ENCODE data around the gene LCAT.

Gene LCAT

DNA sequence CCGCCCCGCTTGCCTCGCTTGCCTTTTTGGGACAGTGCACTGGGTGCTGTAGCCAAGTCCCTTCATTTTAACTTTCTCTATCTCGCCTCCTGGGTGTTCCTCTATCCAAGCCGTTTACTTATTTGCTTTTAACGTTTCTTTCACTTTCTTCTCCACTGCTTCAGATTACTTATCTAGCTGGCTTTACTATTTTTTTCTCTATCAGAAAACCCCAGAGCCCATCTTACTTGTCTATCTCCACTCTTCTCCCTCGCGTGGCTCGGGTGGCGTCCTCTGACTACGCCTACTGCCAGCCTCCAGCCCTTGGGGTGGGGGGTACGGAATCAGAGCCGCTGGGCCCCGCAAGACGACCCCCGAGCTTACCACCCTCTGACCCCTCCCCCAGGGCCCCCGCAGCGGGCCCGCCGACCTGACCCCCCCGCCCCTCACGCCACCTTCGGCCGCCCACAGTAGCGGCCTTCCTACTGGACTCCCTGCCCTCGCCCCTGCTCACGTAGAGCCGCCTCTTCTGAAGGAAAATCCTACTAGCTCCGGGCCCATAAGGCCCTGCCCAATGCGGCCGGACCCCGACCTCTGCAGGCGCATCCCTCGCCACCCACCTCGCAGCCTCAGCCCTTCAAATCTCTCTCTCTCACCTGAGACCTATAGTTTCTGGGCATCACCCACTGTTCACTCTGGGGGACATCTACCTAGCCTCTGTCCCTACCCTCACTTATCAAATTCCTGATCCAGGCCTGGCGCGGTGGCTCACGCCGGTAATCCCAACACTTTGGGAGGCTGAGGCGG, 25.5 kb upstream of the LCAT start:
- DNase-seq (ENCODE audit: extremely low spot score, insufficient read length, low read depth), result no peak
- FAIRE-seq, result no peak

DNA sequence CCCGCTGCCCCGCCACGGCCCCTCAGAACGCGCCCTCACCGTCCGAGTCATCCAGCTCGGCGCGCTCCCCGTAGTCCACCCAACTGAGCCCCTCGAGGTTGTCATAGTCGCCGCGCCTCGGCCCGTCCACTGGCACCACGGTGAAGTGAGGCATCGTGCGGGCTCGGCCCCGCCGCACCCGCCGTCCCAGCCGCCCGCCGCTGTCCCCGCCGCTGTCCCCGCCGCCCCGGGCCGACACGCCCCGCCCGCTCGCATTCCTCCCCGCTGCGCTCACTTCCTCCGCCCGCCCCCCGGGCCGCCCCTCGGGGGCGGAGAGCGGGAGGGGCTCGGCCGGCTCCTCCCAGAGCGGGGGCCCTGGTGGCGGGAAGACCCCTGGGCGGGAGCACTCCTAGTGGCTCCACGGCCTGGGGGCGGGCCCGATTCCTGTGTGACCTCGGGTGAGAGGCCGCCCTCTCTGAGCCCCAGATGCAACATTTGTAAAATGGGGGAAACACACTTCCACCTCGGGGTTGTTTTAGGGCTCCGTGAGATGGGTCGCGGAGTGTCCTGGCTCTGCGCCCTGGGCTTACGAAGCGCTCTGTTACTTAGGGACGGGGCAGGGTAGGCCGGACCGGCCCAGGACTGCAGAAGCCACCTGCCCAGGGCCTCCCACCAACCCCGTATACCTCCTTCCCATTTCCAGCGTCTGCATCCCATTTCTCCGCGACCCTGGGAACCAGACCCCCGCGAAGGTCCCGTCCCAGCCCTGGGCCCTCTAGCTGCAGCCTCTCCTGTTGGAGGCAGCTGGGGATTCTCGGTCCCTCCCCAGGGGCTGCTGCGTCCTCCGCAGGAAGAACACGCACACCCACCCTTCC, 24.7 kb upstream of the LCAT start, which contains the start of gene SLC12A4:
Gene SLC12A4, minus strand, starts transcription at position 238 of the 854 bp plus-strand sequence. Its CDS starts 84 bp downstream, at position 154.
- peak; percentile 93 for DNase-seq (ENCODE audit: extremely low spot score, insufficient read length, low read depth)
- FAIRE-seq, result peak; percentile 66

DNA sequence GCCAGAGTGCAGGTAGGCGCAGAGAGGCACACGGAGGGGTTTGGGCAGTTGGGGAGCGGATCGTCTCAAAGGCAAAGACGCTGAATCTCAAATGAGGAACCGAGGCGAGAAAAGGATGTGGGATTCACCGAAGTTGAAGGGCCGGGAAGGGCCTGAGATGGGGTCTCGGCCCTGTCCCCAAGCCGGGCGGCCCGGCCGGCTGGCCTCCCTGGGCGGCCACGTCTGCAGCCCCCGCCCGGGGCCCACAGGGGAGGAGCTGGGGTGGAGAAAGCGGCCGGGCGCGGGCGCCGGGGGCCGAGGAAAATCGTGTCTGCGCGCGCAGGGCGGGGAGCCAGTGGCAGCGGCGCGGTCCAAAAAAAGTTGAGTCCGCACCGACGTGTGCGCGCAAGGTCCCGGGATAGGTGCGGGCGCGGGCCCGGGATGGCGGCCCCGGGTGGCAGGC, 24.1 kb upstream of the LCAT start:
- no peak for DNase-seq (ENCODE audit: extremely low spot score, insufficient read length, low read depth)
- peak; percentile 21 for FAIRE-seq

DNA sequence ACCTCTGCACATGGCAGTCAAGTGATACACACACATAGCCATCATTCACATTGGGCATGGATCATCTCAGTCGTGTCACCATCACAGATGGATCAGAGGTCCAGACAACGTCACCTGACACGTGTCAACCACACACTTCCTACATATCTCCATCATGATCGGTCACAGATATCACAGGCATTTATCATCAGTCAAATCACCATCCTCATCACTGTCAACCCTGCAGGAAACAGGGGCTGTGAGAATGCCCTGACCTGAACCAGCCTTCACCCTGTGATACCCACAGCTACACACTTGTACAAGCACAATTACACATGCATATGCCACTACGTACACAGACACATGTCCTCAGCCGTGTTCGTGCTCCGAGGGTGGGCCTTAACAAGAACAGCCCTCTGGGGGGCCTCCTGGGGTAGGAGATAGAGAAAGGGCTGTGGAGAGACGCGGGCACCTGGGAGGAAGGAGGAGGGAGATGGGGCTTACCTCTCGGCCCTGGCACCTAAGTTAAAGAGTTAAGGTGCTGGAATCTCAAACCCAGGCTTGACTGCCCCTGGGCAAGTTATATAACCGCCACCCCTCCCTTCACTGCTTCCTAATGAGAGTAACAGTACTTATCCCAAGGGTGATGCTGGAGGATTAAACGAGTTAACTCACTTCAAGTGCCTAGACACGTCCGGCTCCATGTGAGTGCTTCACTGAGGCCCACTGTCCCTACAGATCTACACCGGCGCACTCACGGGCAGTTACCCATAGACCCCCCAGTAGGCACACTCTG, 23.4 kb upstream of the LCAT start:
- DNase-seq (ENCODE audit: extremely low spot score, insufficient read length, low read depth) (no peak), FAIRE-seq (no peak)

DNA sequence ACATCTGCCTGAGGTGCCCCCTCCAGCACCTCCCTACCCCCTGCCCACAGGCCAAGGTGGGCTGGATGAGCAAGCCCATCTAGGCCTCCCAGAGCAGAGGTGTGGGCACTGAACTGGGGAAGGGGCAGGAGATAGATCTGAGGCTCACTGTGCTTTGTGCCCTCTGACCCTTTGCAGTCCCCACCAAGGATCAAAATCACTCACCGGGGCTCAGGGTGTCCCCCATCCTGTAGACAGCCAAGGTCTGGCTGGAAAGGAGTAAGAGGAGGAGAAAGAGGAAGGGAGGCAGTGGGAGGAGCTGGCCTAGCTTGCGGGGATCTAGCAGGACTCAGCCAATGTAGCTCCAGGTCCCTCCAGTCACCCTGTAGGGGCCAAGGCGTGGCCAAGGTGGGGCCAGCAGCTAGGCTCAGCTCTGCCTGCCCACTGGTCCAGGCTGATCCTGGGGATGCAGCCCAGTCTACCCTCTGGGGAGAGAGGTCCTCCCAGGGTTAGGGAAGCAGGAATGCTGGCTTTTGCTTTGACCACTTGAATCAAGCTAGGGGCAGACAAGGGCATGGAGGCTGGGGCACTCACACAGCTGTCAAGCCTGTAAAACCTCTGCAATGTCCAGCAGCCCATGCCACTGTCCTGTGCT, 22.7 kb upstream of the LCAT start:
- DNase-seq (ENCODE audit: extremely low spot score, insufficient read length, low read depth), result no peak
- FAIRE-seq, result no peak

DNA sequence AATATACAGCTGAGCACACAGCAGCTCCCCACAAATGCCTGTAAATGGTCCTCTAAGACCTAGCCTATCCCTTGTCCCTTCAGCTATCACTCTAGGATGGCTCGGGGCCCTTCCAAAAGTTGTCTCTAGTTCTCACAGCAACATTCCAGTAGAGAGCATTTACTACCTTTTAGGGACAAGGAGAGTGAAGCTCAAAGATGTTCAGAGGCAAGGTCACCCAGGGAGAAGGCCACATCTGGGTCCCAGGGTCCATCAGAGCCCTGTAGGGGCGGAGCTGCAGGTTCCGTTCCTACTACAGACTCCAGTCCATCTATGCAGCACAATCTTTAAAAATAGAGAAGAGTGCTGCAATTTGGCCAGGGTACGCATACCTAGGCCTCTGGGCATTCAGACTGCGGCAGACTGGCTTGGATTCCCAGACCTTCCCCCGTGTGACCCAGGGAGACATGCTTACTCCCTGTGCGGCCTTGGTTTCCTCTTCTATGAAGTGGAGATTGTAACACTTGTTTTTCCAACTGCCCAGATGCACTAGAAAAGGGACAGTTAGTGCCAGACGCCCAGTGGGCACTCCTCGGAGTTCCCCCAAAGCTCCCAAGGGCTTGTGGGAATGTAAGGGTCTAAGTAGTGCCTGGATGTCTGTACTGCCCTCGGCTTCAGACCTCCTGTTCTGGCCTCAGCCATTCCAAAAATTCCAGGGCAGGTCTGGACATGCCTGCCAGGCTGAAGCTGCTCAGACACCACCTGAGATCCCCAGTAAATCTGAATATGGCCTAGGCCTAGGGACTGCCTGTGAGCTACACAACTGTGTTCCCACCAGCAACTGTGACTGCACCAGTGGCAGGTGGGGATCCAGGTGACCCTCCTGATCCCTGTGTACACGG, 22.0 kb upstream of the LCAT start:
- no peak for FAIRE-seq
- DNase-seq (ENCODE audit: extremely low spot score, insufficient read length, low read depth), result no peak

DNA sequence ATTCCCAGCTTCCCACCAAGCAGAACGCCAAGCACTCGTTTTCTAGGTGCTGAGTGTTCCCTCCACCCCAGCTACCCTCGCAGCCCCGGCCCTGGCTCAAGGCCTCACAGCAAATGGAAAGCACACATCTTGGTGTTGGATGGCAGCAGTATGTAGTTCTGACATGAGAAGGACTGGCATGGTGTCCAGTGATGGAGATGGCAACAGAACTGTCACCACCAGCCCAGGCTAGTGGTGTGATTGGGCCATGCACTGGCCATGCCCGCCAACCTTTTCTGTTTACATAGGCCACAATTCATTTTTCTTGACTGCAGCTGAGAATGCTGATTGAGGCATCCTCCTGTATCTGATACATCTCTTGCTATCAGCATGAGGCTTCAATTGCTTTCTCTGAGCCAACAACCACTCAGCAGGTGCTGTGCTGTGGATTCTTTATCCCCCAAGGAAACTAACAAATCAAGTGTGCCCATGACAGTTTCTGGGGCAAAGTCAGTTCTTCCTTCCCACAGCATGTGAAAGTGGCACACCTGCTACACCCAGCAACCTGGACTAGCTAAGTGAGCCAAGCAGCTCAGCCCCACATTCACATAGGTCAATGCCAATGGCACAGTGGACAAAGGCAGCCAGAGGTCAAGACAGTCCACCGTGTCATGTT, 20.7 kb upstream of the LCAT start:
- no peak for FAIRE-seq
- DNase-seq (ENCODE audit: extremely low spot score, insufficient read length, low read depth), result no peak

DNA sequence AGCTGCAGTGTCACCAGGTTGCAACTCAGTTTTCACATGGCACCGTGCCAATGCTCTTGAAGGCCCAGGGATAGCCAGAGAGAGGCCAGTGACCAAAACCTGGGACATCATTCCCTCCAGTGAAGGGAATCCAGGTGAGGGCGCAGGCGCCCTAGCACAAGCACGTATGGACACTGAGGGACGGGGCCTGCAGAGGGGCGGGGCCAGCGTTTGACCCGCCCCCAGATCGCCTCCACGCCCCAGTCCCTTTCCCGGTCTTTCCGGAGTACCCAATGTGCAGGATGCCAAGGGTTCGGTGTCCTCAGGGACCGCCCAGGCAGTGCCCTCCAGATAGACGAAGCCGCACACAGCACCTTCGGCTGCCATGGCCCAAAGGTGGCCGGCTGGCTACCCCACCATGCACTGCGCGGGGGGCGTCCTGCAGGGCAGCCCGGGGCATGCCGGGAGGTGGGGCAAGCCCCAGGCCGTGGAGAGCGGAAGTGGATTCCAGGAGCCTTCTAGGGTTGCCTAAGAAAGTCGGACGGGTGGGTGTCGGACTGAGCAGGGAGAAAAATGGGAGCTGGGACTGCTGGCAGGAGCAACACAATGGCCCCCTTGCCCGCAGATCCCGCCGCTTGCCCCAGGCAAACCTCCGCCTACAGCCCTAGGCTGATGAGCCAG, 19.9 kb upstream of the LCAT start:
- DNase-seq (ENCODE audit: extremely low spot score, insufficient read length, low read depth), result no peak
- no peak for FAIRE-seq

DNA sequence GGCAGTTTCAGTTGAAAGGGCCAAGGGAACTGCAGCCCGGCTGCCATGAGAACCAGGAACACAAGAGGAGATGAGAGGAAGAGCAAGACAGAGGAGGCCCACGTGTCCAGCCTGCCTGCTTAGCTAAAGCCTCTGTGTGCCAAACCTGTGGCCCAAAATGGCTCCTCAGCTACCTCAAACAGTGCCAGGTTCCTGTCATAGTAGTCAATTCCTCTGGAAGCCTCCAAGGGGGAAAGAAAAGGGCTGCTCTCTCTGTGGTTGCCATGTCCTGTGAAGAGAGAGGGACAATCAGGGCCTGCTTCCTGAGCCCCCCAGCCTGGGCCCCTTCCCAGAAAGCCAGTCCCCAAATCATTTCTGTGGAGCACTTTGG, 19.4 kb upstream of the LCAT start:
- DNase-seq (ENCODE audit: extremely low spot score, insufficient read length, low read depth), result no peak
- FAIRE-seq, result no peak

DNA sequence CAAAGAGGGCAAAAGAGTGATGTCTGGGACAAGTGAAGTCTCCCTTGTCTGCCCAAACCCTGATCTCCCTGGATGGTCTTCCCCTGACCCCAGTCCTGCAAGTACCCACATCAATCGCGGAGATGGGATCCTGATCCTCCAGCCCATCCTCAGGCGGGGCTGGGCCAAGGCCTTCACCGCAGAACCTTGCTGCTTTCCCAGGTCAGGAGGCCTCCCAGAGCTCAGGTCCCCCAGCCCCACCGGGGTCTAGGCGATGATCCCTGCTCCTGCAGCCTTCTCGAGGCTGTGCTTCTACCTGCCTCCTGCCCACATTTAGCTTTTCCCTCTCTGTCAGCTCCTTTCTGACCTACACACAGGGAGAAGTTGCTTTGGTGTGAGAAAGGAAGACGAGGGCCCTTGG, 18.2 kb upstream of the LCAT start:
- no peak for FAIRE-seq
- DNase-seq (ENCODE audit: extremely low spot score, insufficient read length, low read depth), result no peak

DNA sequence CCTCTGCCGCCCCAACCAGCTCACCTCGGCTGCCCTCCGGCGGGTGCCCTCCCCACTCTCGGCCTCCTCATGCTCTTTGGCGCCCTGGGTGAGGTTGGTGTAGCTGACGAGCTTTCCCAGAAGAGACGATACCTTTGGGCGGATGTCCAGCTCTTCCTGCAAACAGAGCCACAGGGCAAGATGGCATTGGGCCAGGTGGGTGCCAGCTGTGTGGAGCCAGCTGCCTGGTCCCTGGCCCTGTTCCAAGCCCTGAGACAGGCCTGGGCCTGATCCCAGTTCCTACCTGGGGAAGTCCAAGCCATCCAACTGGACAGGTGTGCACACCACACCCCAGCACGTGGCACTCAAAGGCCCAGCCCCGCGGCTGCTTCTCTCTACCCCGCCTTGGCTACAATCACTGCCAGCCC, 17.6 kb upstream of the LCAT start:
- no peak for FAIRE-seq
- no peak for DNase-seq (ENCODE audit: extremely low spot score, insufficient read length, low read depth)

DNA sequence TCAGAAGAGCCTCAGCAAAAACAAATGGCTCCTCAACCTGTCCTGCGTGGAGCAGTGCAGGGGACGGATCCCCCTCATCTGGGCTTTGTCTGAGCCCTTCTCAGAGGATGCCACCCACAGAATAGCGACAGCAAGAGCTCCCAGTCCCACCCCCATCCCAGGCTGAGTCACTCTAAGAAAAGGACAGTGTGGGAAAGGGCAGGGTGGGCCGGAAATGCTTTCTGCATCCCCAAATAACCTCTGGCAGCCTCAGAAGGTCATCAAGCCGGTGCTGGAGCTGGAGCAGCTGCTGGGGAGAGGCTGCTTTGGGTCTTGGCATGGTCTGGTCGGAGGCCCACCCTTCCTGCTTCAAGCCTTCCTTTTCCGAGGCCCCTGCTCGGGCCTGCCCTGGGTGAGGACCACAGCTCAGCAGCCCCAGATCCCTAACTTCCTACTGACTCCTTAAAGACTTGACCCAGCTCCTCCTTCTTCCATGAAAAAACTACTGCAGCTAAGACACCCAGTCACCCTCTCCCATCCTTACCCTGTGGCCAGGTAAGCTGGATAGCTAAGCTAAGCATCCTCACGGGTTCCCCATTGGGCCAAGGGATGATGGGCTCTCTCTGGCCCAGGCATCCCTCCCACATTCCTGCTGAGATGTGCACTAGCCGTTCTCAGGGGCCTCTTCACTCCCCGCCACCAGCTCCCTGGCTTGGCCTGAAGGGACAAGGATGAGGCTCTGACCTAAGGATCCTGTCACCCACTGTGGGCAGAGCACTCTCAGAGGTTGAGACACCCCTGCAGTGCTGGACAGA, 15.8 kb upstream of the LCAT start:
- FAIRE-seq, result no peak
- DNase-seq (ENCODE audit: extremely low spot score, insufficient read length, low read depth), result no peak

DNA sequence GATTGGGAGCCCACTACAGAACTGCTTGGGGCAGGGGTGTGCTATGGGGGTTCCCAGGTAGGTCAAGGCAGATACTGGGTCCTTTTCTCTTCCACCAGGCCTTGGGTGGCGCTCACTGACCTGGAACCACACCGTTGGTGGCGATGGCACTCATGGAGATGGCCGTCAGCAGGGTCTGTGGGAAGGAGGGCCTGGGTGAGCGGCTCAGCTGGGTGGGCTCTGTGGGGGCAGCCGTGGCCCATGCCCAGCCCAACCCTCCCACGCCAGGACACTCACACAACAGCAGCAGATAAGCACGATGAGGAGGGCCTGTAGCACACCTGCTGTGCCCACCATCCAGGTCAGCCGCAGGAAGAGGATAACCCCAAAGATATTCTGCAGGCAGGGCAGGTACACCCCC, 13.7 kb upstream of the LCAT start:
- no peak for DNase-seq (ENCODE audit: extremely low spot score, insufficient read length, low read depth)
- no peak for FAIRE-seq

DNA sequence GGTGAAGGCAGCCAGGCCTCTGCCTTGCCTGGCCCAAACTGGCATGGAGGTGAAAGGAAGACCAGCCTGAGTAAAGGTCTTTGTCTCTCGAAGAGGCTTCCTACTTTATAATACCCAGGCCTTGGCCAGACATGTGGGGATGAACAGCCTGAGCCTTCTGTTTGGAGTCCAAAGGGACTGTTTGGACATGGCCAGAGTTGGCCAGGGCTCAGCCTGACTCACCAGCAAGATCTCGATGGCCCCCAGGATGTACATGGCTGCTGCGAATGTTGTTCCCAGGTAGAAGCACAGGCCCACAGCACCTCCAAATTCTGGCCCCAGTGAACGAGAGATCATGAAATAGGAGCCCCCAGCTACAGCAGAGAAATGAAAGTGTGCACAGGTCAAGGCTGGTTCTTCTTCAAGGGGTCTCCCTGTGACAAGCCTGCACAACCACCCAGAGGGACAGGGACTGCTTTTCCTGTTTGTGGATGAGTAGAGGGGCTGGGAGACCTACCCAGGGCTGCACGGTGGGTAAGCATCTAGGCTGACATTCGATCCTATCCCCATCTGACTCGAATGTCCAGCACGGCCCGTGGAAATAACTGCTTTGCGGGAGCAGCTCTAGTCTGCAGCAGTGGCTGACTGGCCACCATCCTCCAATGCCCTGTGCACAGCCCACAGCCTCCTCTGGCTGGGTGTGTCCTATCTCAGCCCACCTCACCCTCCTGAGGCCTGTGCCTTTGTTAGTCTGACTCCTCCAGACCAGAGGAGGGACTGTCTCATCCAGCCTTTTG, 10.7 kb upstream of the LCAT start:
- FAIRE-seq, result no peak
- no peak for DNase-seq (ENCODE audit: extremely low spot score, insufficient read length, low read depth)

DNA sequence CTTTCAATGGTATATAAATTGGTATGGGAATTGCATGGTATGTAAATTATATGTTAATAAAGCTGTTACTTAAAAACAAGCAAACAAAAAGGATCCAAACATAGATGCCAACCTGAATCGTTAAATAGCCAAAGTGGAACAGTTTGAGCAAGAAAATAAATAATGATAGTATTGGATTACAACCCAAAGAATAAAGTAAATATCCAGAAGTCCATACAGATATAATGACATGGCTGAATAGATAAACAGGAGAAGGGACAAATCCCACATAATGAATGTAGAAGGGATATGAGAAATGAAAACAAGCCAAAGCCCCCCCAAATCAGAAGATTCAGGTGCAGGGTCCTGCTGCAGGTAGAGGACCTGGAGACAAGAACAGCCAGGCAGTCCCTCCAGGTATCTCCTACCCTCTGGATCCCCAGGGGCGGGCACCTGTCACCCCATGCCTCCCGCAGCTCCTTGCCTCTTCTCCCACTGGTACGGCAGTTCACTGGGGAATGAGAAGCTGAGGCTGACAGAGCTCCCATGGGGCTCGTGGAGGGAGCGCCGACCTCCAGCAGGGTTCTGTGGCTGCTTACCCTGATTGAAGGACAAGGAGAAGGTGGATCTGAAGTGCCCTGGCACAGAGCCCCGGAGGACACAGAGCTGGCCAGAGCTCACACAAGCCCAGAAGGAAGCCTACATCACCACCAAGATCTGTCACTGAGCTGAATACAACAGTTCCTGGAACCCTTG, 9.9 kb upstream of the LCAT start:
- DNase-seq (ENCODE audit: extremely low spot score, insufficient read length, low read depth) (no peak), FAIRE-seq (no peak)

DNA sequence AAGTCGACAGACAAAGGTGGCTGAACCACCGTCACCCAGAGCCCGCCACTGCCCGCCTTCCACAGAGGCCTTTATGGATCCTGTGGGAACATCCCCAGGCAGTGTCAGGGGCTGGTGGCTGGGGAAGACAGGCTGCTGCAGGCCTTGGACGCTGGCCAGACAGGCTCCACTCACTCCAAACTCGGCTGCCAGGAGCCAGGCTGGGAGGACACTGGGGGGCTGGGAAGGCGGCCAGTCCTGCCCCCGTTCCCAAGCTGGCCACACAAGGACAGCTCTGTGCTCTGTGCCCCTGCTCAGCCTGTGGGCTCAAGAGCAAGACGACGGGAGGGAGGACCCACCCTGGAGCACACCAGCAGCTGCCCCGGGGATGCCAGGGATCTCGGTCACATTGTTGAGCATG, 7.6 kb upstream of the LCAT start:
- no peak for FAIRE-seq
- DNase-seq (ENCODE audit: extremely low spot score, insufficient read length, low read depth), result no peak
